ENCODE results near the gene DKC1. TPM values are rescaled to one million over a fixed set of nuclear protein-coding genes. Genes with fewer than 3 reads are reported as not detected.

DKC1 gene
- total RNA-seq, 3 donors from 2014 or later (not counting 1 experiment from before 2014, with no cell fraction given): 41.8 to 54.3 (median 53.9) TPM

DNA sequence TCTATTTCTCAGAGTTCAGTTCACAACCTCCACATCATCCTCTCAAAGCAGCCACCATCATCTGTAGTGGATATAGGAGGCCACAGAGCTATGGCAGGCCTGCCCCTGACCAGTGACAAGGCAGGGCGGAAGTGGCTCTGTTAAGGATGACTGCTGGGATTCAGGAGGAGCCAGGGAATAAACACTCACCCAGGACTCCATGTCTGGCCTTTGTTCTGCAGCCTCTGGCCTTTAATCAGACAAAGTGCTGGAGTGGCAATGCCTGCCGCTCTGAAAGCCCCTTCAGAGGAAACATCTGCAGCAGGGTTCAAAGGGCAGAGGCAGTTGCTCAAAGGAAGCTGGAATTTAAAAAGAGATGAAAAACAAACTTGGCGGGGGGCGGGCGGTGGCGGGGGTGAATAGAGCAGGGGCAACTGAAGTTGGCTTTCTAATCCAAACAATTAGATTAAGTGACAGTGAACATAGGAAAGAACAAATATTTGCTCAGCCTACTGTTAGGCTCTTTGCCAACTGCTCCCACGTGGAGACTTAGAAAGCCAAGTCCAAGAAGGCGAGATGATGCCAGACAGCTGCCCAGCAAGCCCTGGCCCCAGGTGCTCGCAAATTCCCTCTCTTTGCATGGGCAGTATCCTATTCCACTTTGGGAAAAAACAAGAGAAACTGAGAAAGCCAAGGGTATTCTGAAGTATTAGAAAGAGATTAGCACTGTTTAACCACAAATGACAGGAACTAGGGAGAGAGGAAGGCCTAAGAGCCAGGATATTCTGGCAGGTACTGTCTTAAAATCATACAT, 37.1 kb downstream of the DKC1 start:
- Mint-ChIP-seq H3K9me3 (no peaks in the 10 kb centered on the region), H3K4me1 (peaks cover 7 to 13% of the 10 kb centered on the region in 2 donors), H3K27me3 (ENCODE audit: low read depth in 2 of 2) (no peaks in the 10 kb centered on the region), H3K4me3 (no peak overlapping the region), H3K27ac (no peak overlapping the region), H3K36me3 (no peaks in the 10 kb centered on the region)
- TF ChIP-seq, protein P1, sequence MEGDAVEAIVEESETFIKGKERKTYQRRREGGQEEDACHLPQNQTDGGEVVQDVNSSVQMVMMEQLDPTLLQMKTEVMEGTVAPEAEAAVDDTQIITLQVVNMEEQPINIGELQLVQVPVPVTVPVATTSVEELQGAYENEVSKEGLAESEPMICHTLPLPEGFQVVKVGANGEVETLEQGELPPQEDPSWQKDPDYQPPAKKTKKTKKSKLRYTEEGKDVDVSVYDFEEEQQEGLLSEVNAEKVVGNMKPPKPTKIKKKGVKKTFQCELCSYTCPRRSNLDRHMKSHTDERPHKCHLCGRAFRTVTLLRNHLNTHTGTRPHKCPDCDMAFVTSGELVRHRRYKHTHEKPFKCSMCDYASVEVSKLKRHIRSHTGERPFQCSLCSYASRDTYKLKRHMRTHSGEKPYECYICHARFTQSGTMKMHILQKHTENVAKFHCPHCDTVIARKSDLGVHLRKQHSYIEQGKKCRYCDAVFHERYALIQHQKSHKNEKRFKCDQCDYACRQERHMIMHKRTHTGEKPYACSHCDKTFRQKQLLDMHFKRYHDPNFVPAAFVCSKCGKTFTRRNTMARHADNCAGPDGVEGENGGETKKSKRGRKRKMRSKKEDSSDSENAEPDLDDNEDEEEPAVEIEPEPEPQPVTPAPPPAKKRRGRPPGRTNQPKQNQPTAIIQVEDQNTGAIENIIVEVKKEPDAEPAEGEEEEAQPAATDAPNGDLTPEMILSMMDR (IDR thresholded peaks at IDR 0.05): no peak
- H3K9me3 ChIP-seq (ENCODE audit: control insufficient read depth, insufficient read depth, low read length): no peaks in the 10 kb centered on the region
- H3K36me3 ChIP-seq (ENCODE audit: control insufficient read depth, insufficient read depth, low read length): no peaks in the 10 kb centered on the region
- no peak for ATAC-seq
- intact Hi-C loops (cut with micrococcal nuclease): no loop called here
- peak overlapping the region; percentile 42 for H3K27ac ChIP-seq (ENCODE audit: low read length)
- WGBS (ENCODE audit: insufficient coverage): 79% methylated on average over 9 of the region's 9 CpGs
- H3K27me3 ChIP-seq (ENCODE audit: control insufficient read depth, insufficient read depth, low read length): no peaks in the 10 kb centered on the region
- peaks cover 13% of the 10 kb centered on the region for H3K4me1 ChIP-seq (ENCODE audit: control insufficient read depth, insufficient read depth, low read length)
- no peak for DNase-seq
- no peak overlapping the region for H3K4me3 ChIP-seq (ENCODE audit: low read length)

DNA sequence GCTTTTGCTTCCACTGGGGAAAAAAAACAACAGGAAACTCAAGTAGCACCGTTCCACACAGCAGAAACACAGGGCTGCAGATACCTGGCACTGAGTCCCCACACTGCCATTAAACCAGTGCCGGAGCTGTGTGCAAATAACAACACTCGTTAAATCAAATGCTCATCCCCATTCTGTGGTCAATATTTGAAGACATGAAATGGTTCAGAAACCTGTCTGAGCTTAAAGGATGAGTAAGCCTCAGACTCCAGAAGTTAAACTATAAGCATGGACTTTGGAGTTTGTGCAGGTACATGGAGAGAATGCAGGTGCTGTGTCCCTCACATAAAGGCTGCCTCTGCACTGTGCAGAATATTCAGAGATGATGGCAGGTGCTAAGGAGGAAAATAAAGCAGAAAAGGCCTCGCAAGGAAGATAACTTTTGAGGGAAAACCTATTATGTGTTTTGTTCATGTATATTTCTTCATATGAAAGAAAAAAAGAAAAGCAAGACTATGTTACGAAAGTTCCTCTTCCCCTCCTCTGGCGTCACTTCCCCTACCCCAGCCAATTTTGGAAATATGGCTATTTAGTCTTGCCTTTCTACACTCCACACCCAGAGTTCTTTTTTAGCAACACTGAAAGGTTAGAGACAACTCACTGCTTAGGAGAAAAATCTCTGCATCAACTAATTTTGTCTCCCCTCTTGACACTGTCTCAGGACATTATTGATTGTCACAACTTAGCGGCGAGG, 38.0 kb downstream of the DKC1 start:
- H3K9me3 ChIP-seq (ENCODE audit: control insufficient read depth, insufficient read depth, low read length): no peaks in the 10 kb centered on the region
- intact Hi-C loops (cut with micrococcal nuclease): no loop called here
- no peak for ATAC-seq
- Mint-ChIP-seq H3K4me3 (no peak overlapping the region), H3K27me3 (ENCODE audit: low read depth in 2 of 2) (no peaks in the 10 kb centered on the region), H3K9me3 (no peaks in the 10 kb centered on the region), H3K4me1 (peaks cover 10 to 15% of the 10 kb centered on the region in 2 donors), H3K27ac (no peak overlapping the region), H3K36me3 (no peaks in the 10 kb centered on the region)
- TF ChIP-seq, protein P1 (IDR thresholded peaks at IDR 0.05): no peak
- DNase-seq: no peak
- no peak overlapping the region for H3K4me3 ChIP-seq (ENCODE audit: low read length)
- 69% methylated on average over 5 of the region's 8 CpGs for WGBS (ENCODE audit: insufficient coverage)
- H3K27me3 ChIP-seq (ENCODE audit: control insufficient read depth, insufficient read depth, low read length): no peaks in the 10 kb centered on the region
- H3K4me1 ChIP-seq (ENCODE audit: control insufficient read depth, insufficient read depth, low read length): peaks cover 18% of the 10 kb centered on the region
- H3K27ac ChIP-seq (ENCODE audit: low read length): peak overlapping the region; percentile 30
- H3K36me3 ChIP-seq (ENCODE audit: control insufficient read depth, insufficient read depth, low read length): no peaks in the 10 kb centered on the region

DNA sequence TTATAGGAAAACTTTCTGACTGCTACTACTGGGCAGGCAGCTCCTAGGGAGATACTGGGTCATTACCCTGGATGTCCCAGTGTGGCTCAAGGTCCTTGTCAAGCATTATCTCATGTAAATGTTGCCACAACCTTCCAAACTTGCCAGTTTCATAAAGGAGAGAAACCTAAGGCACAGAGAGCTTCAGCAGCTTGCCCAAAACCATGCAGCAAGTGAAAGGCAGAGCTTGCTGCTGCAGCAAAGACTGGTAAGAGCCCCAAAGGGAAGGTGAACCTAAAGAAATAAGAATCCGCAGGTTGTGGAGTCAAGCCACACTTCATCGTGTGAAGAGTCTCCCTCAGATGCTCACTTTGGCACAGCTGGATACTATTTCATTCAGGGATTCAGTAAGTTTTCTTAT, 40.3 kb downstream of the DKC1 start:
- peaks cover 14 to 20% of the 10 kb centered on the region in 2 donors for H3K4me1 Mint-ChIP-seq

More for the DNA sequence above, 40.3 kb downstream of the DKC1 start:
- 81% methylated on average over 2 of the region's 2 CpGs for WGBS (ENCODE audit: insufficient coverage)
- Histone ChIP-seq H3K36me3 (ENCODE audit: control insufficient read depth, insufficient read depth, low read length) (no peaks in the 10 kb centered on the region), H3K4me3 (ENCODE audit: low read length) (no peak overlapping the region), H3K4me1 (ENCODE audit: control insufficient read depth, insufficient read depth, low read length) (peaks cover 22% of the 10 kb centered on the region), H3K9me3 (ENCODE audit: control insufficient read depth, insufficient read depth, low read length) (no peaks in the 10 kb centered on the region), H3K27me3 (ENCODE audit: control insufficient read depth, insufficient read depth, low read length) (no peaks in the 10 kb centered on the region), H3K27ac (ENCODE audit: low read length) (no peak overlapping the region)
- TF ChIP-seq, protein P1 (IDR thresholded peaks at IDR 0.05): no peak
- H3K27ac Mint-ChIP-seq: no peak overlapping the region
- no peak for ATAC-seq
- no peaks in the 10 kb centered on the region for H3K9me3 Mint-ChIP-seq
- no peak overlapping the region for H3K4me3 Mint-ChIP-seq
- no peak for DNase-seq
- no peaks in the 10 kb centered on the region for H3K27me3 Mint-ChIP-seq (ENCODE audit: low read depth in 2 of 2)
- intact Hi-C loops (cut with micrococcal nuclease): no loop called here
- no peaks in the 10 kb centered on the region for H3K36me3 Mint-ChIP-seq

Measured in natural killer cell (primary cell).